K562 (cell line): Measurements from ENCODE around the gene ZNF280C.

ENCODE experiments used
- FOXK1 ChIP-seq: sonication (generic); formaldehyde crosslinking; IDR thresholded peaks from 2 replicates; pipeline ENCODE4 v1.8.0; 2022; ENCODE audit warnings: missing genetic modification reagents, mild to moderate bottlenecking, borderline replicate concordance
- FOXK2 ChIP-seq, 2 experiments: fragments of 450-650 bp; IDR thresholded peaks in 1 of 2; conservative IDR thresholded peaks in 1 of 2; 2 replicates each; pipeline ENCODE4 v1.6.1; 2016; ENCODE audit warnings: low read depth in 2 of 2, mild to moderate bottlenecking in 1 of 2
- ZNF668 ChIP-seq: fragments of 250-450 bp; sonication (Bioruptor Pico); IDR thresholded peaks from 2 replicates; pipeline ENCODE4 v1.8.0; 2022; ENCODE audit warnings: mild to moderate bottlenecking, inconsistent platforms
- TF ChIP-seq, protein P1 (sequence below), 3 experiments: IDR thresholded peaks in 2 of 3; conservative IDR thresholded peaks in 1 of 3; 2 replicates each; pipeline ENCODE4 v1.5.1; 2011 to 2012; ENCODE audit warnings: low read length in 3 of 3, mild to moderate bottlenecking in 3 of 3, control low read depth in 2 of 3, improper control_type of control experiment in 1 of 3, inconsistent platforms in 1 of 3, low read depth in 1 of 3, mixed read lengths in 1 of 3, moderate library complexity in 1 of 3; ENCODE audit not compliant: insufficient read depth in 2 of 3

DNA sequence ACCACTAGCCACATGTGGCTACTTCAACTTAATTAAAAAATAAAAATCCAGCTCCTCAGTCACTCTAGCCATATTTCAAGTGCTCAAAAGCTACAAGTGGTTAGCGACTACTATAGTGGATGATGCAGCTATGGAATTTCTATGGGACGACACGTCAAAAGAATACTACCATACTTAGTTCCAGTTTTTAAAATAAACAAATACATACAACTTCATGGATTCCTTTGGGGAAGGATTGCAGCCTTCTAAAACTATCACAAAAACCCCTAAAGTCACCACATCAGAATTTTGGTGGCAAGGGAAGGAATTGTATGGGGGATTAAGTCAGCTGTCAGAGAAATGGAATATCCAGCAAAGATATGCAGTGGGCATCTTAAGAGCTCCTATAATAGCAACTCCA, 6.5 kb downstream of the ZNF280C start:
- TF ChIP-seq ZNF668 (CRISPR knock-in tag), result no peak
- TF ChIP-seq FOXK2 (conservative IDR thresholded peaks at IDR 0.05 in 1 of 2, IDR thresholded peaks at IDR 0.05 in 1 of 2; ENCODE audit: low read depth in 2 of 2), result no peak
- no peak for TF ChIP-seq FOXK1
- TF ChIP-seq, protein P1, sequence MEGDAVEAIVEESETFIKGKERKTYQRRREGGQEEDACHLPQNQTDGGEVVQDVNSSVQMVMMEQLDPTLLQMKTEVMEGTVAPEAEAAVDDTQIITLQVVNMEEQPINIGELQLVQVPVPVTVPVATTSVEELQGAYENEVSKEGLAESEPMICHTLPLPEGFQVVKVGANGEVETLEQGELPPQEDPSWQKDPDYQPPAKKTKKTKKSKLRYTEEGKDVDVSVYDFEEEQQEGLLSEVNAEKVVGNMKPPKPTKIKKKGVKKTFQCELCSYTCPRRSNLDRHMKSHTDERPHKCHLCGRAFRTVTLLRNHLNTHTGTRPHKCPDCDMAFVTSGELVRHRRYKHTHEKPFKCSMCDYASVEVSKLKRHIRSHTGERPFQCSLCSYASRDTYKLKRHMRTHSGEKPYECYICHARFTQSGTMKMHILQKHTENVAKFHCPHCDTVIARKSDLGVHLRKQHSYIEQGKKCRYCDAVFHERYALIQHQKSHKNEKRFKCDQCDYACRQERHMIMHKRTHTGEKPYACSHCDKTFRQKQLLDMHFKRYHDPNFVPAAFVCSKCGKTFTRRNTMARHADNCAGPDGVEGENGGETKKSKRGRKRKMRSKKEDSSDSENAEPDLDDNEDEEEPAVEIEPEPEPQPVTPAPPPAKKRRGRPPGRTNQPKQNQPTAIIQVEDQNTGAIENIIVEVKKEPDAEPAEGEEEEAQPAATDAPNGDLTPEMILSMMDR (IDR thresholded peaks at IDR 0.05 in 2 of 3, conservative IDR thresholded peaks at IDR 0.05 in 1 of 3; ENCODE audit: insufficient read depth in 2 of 3, low read depth in 1 of 3, low read length in 3 of 3), result no peak
